HG02623 (cell line): ENCODE data around the gene RAB42.
"Not testable (repeated sequence)": the region's sequence is repeated elsewhere in the genome, so short reads cannot be mapped to it uniquely, and the experiment has no call there.

ENCODE experiments used
- ATAC-seq: cut with Tn5 transposase; IDR thresholded peaks from one replicate; pipeline ENCODE4 v1.9.1; 2021; ENCODE audit warnings: moderate library complexity; ENCODE audit not compliant: unreplicated experiment

The RAB42 gene

DNA sequence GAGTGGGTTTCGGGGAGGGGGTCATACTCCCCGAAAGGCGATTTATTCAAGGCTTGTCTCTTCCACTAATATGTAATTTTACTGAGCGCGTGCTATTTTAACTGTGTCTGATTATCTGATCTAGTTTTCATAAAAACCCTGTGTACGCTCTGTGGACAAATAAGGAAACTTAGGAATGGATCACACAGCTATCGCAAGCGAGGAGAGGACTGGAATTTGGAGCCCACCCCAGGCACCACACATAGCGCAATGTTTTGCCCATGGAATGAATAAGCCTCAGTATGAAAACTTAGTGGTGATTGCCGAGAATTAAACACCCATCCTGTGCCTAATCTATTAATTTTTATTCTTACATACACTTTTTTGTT, 9.8 kb upstream of the RAB42 start:
- ATAC-seq, result no peak

DNA sequence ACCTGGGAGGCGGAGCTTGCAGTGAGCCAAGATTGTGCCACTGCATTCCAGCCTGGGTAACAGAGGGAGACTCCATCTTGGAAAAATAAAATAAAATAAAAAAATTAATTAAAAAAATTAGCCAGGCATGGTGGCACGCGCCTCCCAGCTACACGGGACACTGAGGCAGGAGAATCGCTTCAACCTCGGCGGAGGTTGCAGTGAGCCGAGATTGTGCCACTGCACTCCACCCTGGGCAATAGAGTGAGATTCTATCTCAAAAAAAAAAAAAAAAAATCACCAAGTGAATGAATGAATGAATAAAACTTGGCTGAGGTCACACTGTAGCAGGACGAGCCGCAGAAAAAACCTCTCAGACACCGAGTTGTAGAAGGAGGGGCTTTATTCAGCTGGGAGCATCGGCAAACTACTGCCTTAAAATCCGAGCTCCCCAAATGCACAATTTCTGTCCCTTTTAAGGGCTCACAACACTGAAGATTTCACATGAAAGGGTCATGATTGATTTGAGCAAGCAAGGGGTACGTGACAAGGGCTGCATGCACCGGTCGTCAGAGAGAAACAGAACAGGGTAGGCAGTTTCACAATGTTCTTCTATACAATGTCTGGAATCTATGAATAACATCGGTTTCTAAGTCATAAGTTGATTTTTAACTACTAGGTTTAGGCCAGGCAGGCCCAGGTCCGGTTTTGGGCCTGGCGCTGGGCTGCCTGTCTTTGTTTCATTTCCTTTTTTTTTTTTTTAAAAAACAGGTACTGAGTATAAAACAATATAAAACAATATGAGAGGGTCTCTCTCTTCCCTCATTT, 5.3 kb upstream of the RAB42 start:
- not testable (repeated sequence) for ATAC-seq

DNA sequence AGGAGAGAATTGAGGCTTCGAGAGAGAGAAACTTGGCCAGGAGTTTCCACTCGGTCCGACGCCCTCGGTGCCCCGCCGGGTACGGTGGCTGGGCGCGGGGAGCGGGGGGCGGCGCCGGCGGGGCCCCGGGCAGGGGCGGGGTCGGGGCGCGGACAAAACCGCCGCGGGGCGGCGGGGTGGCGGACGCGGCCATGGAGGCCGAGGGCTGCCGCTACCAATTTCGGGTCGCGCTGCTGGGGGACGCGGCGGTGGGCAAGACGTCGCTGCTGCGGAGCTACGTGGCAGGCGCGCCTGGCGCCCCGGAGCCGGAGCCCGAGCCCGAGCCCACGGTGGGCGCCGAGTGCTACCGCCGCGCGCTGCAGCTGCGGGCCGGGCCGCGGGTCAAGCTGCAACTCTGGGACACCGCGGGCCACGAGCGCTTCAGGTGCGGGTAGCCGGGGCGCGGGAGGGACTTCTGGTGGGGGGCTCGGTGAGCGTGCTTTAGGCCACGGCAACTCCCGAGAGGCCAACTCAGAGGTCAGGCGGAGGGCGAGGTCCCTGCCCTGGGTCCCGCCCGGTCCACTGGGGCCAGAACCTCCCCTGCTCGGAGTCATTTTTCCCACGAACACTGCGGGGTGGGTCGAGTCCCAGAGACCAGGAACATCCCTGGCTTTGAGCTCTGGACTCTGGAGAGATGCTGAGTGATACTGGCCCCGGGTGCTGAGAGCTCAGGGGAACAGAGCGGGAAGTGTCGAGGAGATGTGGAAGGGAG, 431 bp downstream of the RAB42 start:
- no peak for ATAC-seq

DNA sequence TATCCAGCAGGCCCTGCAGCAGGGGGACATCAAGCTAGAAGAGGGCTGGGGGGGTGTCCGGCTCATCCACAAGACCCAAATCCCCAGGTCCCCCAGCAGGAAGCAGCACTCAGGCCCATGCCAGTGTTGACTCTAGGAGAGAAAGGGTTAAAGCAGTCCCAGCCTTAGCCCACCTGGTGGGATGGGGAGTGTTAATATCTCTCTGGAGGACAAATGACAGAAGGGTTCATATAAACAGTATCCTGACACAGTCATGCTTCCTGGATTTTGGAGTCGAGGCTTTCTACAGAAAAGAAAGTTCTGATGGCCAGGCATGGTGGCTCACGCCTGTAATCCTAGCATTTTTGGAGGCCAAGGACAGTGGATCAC, 1.9 kb downstream of the RAB42 start:
- not testable (repeated sequence) for ATAC-seq

DNA sequence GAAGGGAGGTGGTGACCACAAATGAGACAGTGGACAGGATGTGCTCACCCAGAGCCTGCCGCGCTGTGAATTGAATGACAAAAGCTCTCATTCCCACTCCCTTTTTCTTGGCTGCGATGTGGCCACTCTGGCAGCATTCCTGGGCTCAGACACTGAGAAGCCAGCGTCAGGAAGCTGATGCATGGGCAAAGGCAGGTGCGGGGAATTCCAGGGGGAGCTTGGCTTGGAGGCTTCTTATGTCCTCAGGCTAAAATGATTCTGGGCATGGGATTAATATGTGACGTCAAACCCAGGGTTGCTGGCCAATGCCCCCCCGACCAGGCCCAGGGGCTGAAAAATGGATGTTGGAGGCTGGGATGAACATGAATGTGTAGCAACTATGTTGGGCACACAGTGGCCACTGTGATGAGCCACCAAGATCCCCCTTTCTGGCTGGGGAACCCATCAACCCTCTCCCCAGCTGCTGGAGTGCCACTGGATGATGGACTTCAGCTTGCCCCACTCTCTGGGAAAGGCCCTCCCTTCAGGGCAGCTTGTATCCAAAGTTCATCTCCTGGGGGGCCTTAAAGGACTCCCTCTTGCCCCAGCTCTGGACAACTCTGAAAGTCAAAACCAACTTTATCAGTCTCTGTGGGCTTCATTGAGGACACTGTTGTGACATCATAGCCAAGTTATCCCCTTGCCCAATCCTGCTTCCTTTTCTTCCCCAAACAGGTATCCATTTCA, 2.8 kb downstream of the RAB42 start:
- ATAC-seq, result not testable (repeated sequence)

DNA sequence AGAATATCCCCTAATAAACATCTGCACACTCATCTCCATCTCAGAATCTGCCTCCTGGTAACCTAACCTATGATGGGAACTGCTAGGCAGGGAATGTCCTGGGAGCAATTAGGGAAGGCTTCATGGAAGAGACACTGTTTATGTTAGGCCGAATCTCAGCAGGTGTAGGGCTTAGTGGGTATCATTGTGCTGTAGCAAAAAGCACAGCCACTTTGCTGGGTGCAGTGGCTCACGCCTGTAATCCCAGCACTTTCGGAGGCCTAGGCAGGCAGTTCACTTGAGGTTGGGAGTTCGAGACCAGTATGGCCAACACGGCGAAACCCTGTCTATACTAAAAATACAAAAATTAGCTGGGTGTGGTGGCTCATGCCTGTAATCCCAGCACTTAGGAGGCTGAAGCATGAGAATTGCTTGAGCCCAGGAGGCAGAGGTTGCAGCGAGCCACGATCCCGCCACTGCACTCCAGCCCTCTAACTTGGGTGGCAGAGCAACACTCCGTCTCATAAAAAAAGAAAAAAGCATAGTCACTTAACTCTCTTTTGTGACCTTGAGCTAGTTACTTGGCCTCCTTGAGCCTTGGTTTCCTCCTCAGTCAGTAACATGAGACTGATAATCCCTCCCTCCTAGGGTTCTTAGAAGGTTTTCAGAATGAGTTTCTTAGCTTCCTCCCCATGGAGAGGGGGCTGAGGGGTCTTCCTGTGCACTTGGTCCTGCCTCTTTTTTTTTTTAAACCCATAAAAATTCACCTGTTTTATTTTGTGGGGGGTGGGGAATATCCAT, 3.5 kb downstream of the RAB42 start:
- no peak for ATAC-seq

DNA sequence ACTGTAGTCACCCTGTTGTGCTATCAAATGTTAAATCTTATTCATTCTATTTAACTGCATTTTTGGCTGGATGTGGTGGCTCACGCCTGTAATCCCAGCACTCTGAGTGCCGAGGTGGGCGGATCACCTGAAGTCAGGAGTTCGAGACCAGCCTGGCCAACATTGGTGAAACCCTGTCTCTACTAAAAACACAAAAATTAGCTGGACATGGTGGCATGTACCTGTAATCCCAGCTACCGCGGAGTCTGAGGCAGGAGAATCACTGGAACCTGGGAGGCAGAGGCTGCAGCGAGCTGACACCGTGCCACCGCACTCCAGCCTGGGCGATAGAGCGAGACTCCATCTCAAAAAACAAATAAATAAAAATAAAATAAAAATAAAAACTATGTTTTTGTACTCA, 4.2 kb downstream of the RAB42 start:
- not testable (repeated sequence) for ATAC-seq

DNA sequence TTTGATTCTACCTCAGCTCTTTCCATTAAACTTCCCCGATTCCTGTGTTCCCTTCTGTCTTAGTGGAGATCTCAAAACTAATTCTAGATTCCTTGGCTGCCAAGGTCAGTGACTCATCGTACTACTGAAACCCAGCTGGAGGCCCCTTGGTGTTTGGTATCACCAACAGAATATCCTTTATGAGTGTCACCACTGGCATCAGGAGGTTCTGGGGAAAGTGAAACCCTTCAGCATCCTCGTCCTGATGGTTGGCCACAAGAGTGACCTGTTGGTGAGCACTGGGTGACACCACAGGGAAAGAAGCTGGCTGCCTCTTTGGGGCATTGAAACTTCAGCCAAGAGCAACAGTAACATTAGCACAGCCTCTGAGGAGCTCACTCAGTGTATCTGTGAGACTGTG, 9.6 kb downstream of the RAB42 start:
- no peak for ATAC-seq

DNA sequence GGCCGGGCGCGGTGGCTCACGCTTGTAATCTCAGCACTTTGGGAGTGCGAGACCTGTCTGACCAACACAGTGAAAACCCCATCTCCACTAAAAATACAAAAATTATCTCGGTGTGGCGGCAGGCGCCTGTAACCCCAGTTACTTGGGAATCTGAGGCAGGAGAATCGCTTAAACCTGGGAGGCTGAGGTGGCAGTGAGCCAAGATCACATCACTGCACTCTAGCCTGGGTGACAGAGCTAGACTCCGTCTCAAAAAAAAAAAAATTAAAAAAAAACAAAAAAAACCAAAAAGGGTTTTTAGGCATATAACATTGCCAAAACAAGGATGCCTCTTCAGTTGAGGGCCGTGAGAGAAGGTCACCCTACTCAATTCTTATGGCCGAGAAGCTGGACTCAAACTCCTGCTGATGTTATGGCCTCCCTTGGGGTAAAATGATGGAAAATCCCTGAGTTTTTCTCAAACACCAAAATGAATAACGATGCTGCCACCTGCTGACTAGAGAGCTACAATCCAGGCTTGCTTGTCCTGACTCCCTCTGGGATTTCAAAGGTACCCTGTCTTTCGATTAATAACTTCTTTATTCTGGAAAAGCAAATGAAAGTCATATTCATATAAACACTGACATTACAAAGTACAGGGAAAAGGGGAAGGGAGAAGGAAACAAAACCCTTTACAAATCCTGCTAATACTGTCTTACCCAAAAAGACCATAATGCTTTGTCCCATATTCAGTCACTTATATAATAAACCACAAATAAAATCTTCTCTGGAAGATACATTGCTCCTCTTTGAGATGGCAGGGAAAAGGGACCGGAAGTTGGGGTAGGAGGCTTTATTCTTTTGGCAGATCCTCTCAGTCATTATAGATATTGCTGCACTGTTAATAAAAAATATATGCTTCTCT, 10.7 kb downstream of the RAB42 start:
- no peak for ATAC-seq

DNA sequence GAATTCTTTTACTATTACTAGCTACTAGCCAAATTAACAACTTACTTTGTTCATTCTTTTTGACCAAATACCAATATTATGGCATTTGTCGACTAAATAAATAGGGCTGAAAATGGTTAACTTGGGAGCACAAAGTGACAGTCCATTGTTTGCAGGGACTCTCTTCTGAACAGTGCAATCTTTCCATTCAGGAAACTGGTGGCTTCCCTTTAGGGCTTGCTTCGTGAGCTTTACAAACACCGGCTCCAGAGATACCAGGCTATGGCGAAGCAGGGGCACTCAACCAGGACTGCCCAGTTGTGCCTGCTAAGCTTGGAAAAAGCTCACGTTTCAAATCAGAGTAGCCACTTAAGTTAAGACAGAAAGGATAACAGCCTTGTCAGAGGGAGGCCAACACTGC, 12.3 kb downstream of the RAB42 start:
- ATAC-seq, result no peak

DNA sequence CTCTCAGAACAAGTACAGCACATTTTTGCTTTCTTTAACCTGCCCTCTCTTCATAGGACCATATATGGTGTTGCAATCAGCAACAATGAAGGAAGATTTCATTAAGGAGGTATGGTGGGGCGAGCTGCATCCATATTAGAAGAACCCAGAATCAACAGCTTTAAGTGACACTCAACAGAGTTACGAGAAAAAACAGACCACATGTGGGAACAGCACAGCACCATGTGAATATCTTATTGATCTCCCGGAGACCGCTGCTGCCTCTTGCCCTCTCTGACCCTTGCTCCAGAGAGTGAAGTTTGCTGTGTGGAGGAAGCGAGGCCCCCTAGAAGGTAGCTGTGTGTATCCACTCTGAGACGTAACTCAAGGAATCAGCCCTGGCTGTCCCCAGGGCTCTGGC, 12.9 kb downstream of the RAB42 start:
- no peak for ATAC-seq

DNA sequence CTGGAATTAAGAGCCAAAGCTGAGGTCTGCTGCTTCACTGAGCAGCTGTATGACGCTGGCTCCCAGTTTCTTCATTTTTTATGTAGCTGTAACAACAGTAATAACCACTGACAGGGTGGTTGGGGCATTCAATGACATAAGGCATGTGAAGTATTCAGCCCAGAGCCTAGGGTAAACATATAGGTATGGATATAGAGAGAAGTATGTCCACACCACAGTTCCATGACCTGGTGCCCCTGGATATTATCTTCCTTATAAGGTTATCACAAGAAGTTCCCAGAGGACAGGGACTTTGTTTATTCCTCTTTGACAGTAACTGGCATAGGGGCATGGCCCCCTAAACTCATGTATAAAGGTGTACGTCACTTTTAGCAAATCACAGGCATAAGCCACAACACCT, 14.7 kb downstream of the RAB42 start:
- no peak for ATAC-seq

DNA sequence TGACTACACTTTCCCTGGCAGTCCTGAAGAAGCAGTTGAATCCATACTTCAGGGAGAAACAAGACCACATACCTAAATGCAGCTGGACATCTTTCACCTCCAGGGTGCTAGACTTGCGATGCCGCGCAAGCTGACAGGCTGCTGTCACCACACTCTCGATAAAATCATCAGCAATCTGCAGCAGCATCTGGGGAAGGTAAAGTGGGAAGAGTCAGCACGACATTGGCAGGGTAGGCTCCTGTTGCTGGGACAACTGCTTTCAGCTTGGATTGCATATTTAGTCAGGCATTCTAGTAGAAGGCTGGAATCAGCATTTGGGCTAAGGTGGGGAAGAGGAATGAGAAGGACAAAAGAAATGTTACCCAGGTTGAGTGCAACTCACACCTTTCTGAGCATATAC, 21.1 kb downstream of the RAB42 start:
- no peak for ATAC-seq

DNA sequence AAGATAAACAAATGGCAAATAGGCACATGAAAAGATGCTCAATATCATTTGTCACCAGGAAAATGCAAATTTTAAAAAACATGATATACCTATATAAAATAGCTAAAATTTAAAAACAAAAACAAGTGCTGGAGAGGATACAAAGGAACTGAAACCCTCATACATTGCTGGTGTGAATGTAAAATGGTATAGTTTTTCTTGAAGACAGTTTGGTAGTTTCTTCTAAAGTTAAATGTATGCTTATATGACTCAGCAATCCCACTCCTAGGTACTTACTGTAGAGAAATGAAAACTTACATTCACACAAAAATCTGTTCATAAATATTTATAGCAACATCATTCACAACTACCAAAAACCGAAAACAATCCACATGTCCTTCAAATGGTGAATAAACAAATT, 39.6 kb downstream of the RAB42 start:
- ATAC-seq, result no peak

DNA sequence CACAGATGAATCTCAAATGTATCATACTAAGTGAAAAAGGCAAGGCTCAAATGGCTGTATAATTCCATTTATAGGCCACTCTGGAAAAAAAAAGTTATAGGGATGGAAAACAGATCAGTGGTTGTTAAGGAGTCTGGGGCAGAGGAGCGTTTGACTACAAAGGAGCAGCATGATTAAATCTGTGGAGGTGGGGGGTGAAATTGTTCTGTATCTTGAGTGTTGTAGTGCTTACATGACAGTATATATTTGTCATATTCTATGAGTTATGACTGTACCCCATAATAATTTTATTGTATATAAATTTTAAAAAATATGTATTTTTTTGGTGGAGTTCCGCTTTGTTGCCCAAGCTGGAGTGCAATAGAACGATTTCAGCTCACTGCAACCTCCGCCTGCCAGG, 40.5 kb downstream of the RAB42 start:
- no peak for ATAC-seq

DNA sequence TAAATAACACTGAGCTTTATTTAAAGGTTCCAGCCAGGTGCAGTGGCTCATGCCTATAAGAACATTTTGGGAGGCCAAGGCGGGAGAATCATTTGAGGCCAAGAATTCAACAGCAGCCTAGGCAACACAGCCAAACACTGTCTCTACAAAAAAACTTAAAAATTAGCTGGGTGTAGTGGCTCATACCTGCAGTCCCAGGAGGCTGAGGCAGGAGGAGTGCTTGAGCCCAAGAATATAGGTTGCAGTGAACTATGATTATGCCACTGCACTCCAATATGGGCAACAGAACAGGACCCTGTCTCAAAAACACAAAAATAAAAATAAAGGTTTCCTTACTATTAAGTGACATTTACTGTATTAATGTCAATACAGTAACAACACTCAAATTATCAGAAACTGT, 48.7 kb downstream of the RAB42 start:
- ATAC-seq, result no peak

DNA sequence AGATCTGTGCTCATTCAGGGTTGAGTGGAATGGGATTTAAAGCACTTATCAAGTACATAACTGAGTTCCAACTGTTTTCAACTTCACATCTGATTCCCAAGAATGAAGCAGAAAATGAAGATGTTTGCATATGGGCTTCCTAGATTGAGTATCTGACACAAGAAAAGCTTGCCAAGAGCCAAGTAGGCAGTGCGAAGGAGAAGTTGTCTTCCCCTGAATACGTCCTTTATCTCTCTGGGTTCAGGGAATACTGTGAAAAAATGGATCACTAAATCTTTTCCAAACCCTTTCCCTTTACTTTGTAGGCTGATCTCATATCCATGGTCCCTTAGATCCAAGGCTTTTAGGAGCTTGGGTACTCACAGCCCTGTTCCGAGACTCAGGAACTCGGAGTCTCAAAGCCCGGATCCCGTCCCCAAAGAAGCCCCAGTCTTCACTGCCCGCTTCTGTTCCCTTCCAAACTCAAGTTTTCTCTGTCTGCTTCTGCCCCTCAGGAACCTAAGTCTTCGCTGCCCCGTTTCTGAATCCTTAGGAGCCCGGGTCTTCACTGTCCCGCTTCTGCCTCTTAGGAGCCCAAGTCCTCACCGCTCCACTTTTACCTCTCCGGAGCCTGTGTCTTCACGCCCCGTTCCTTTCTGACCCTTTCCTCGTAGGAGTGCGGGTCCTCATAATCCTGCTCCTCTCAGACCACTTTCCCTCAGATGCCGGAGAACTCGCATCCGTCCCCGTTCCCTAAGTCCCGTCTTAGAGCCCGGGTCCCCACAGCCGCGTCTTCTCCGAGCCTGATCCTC, 50.2 kb downstream of the RAB42 start:
- ATAC-seq, result peak; percentile 6

DNA sequence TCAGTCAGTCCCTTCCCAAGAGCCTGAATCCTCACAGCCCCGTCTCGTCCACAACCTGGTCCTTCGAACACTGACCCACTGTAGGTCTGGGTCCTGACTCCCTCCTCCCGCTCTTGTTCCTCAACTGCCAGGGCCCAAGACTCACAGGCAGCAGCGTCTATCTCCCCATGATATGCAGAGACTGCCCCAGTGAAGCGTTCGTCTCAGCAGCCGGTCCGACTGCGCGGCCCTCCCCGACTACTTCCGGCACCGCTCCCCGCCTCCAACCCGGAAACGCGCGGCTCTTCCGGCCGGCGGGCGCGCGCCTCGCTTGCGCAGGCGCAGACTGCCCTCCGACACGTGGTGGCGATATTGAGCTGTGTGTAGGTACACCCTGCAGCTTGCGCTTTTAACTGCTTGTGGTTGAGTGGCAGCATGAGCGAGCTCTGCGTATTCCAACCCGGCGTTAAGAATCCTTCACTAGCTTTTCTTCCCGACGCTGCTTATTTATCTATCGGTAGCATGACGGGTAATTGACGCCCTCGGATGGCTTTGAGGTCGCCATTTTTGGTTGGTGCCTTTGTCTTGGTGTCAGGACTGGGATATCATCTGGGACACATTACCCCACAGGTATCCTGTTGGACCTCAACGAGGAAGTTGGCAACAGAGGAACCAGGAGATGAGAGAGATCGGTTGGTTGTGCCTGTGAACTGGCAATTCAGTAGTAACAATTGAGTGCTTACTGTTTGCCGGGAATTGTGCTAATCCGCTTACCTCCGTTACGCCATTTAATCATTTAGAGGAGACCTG, 51.0 kb downstream of the RAB42 start, which contains the start of gene TAF12:
TSS of gene TAF12 (minus strand) at position 221 of the 789 bp plus-strand sequence. CDS start 20,986 bp downstream, outside the sequence.
- peak; percentile 80 for ATAC-seq
